ENCODE results near the gene NUP85. TPM values are rescaled to one million over a fixed set of nuclear protein-coding genes. Genes with fewer than 3 reads are reported as not detected.
"Not testable (repeated sequence)": the region's sequence is repeated elsewhere in the genome, so short reads cannot be mapped to it uniquely, and the experiment has no call there.

The NUP85 gene
- total RNA-seq, 1 donor from 2014 or later: 28.1 TPM

DNA sequence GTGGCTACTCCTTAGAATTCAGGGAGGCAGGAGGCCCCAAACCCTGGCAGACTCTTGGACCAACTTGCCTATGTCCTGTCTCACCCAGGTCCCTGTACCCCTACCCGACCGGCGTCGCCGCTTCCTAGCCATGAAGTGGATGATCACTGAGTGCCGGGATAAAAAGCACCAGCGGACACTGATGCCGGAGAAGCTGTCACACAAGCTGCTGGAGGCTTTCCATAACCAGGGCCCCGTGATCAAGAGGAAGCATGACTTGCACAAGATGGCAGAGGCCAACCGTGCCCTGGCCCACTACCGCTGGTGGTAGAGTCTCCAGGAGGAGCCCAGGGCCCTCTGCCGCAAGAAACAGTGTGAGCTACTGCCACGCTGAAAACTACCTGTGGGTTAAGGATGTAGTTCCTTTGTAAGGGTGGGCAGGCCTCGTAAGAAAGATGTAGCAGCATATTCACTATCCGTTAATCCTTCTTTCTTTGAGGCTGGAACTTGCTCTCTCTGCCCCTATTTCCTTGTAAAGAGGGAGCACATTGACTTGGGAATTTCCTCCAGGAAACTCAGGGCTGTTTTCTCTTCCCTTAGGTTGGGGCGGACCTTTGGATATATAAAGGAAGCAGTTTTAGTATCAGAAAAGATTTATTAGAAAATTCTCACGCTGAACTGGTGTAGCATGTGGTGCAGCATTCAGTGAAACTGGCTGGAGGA is 60.3 kb downstream of the NUP85 start:
- FAIRE-seq: no peak

DNA sequence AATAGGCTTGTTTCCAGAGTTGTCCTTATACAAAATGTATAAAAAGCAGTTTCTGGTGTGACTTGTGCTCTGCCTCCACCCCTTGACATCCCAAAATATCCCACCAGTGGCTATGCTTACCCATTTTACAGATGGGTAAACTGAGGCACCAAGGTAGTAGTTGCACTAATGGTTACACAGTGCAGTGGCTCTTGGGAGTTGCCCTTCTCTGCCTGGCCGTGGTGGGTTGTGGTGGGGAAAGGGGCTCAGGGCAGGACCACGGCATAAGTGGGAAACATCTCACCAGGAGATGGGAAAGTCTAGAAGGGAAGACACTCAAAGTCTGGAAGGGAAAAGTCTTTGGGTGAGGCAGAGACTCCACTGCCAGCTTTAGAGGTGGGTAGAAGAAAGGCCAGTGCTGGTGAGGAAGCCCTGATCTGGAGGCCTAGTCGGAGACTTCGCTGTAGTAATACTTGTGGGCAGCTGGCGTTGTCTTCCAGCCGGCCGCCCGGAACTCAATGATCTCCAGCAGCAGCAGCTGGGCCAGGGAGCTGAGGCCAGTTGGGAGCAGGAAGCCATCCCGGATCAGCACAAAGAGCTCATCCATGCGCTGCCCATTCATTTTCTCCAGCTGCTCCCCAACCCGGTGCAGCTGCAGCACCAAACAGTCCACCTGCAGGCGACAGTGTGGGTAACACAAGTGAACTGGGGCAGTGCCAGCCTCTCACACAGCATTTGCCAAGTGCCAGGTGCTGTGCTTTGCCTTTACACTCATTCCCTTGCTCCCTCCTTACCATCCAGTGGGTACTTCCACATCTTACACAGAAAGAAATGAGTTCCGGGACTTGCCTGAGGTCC is 61.1 kb downstream of the NUP85 start:
- no peak for DNase-seq (ENCODE audit: low spot score in 2 of 2)
- no peak for FAIRE-seq

More for the DNA sequence above, 60.3 kb downstream of the NUP85 start:
- no peak for DNase-seq (ENCODE audit: low spot score in 2 of 2)

DNA sequence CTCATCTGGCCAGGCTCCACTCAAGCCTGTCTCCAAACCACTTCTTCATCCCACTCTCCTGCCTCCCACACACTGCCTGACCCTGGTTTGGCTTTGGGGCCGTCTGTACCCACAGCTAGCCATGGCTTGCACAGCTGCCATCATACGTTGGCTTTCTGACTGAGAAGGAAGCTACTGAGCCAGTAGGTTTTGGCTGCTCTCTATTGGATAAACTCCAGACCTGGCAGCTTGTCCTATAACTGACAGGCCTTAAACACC is 61.6 kb downstream of the NUP85 start:
- FAIRE-seq (no peak), DNase-seq (ENCODE audit: low spot score in 2 of 2) (no peak)

DNA sequence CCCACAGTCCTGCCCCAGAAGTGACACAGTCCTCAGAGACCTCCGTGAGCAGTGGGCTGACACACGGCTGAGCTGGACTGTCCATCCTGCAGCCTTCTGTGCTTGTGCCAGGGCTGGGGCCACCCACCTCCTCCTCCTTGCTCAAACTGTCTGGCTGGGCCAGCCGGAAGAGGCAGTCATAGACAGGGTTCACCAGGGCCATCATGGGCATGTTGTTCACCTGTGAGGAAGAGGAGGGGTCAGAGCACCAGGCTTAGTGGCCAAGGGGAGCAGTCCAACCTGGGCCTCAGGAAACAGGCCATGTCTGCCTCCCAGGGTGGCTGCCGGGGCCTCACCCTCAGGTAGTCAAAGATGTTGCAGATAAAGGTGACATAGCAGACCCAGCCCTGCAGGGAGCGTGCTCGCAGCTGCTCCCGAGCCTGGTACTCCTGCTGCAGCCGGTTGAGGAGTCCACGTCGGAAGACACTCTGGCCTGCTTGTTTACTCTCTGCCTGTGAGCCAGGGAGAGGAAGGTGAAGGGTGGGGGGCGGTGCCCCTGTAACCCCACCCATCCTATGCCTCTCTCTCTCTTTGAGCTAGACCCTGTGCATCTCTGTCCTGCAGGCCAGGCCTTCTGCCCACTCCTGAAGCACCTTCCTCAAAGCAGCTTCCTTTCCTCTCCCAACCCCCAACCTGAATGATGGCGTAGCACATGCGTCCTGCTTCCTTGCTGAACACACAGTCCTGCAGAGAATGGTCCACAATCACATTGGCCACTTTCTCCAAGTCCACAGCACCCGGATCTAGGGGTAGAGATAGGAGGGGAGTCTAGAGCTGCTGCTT is 62.1 kb downstream of the NUP85 start:
- FAIRE-seq: no peak
- no peak for DNase-seq (ENCODE audit: low spot score in 2 of 2)

DNA sequence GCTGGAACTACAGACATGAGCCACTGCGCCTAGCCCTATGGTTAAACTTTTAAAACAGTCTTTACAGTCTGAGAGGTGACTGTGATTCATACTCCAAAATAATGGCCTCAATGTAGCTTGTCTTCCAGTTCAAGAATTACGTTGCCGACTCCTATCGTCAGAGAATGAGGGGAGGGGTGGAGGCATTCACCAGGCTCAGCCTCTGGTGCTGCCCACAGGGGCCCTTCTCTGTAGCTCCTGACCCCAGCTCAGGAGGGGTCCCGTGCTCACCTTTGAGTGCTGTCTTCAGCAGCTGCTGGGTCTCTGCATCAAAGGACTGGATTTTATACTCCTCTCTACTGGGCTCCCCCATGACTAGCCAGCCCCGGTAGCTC is 64.4 kb downstream of the NUP85 start:
- DNase-seq (ENCODE audit: low spot score in 2 of 2): no peak
- no peak for FAIRE-seq

DNA sequence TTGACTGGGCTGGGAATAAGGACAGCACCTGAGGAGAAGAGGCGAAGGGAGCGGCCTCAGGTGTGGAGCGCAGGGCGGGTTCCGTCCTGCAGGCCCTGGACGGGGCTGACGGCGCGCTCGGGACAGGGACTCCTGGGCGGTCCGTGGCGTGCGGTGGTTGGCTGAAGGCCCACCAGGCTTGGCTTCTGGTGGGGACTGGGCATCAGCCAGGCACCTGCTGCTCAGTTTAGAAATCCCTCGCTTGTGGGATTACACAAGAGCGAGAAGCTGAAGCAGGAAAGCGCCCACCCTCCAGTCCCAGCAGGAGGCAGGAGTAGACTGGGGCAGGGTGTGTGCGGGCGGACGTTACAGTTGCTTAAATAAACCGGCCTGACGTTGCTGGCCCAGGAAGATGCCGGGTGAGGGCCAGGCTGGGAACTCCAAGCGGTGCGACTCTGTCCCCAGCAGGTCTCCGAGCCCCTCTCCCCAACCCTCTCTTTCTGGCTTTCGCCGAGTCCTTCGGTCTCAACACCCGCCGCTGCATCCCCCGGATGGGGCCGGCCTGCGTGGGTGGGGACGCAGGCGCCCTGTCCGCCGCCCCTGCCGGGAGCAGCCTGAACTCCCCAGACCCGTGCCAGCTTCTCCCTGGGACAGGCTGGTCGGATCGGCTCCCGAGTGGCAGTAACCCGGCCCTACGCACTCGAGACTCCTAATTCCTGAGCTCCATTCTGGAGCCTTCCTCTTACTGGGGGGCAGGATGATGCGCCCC is 64.9 kb downstream of the NUP85 start:
- FAIRE-seq (no peak), DNase-seq (ENCODE audit: low spot score in 2 of 2) (peak; percentile 60 to 61)

DNA sequence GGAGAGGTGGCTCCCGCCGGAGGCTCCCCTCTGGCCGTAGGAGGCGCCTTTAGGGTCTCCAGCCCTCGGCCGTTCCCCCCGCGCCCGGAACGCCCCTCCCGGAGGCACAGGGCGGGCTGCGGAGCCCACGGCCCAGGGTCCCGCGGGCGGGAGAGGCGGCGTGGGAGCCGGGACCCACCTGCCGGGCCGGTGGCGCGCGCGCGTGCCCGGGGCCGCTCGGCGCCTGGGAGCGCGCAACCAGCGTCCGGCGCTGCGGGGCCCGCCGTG is 65.4 kb downstream of the NUP85 start, which contains the start of gene MIF4GD:
TSS of gene MIF4GD (minus strand) at position 266 of the 267 bp plus-strand sequence. CDS start 1,036 bp downstream, outside the sequence.
- DNase-seq (ENCODE audit: low spot score in 2 of 2): no peak
- no peak for FAIRE-seq

DNA sequence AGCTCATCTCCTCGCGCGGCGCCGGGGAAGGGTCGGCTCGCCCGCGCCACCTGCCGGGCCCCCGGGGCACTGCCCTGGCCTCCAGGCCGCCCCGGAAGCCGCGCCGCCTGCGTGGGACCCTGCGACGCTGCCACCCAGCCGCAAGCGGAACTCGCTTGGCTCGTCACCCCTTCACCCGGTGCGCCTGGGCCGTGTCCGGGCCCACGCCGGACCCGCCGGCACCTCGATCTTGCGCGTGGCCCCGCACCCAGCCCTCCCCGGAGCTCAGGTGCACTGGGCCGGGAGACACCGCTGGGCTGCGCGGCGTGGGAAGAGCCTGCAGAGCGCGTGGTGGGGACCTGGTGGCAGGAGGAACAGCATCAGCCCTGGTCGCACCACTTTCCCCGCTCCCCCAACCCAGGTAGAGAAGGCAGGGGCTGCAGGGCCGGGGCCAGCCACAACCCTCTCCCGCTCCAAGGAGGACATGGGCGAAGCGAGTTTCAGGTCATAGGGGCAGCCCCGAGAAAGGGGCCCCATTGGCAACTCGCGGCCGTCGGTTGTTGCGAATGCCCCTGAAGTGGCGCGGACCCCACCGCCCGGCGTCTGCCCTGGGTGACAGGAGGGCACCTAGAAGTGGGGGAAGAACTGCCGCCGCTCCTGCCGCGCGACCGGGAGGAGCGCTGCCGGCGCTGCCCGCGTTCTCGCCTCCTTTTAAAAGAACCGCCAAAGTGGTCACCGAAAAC is 65.9 kb downstream of the NUP85 start:
- FAIRE-seq: no peak

DNA sequence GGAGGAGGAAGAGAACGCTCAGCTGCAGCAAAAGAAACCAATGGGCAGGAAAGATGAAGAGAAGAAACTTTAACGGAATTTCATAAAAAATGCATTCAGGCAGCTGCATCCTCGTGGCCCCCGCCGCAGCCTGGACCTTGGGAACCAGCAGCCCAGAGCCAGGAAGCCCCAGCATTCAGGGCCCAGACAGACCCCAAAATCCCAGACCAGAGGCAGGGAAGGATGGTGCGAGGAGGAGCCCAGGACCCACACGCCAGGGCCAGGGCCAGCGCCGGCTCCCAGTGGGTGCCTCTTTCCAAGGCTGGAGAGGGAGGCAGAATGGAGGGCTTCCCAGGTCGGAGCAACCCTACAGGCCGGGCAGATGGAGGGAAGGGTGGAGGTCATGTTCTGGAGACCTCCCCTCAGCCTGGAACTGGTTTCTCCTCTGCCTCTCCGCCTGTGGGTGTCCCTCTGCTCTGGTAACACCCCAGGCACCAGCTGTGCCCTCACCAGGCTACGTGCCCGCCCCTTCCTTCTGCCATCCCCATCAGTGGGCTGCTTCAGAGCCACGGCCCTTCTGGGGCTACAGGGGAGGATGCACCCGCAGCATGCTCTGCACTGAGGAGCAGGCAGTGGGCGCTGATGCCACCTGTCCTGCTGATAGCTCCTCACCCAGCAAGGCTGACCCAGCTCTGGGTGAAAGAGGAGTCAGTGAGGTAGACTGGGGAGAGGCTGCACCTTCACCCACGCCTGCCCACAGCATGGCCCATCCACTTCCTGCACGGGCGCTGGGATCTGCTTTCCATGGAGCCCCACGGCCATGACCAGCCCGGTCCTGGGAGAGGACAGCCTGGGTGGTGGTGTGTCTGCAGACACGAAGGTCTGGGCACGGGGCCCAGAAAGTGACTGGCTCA is 66.7 kb downstream of the NUP85 start:
- DNase-seq (ENCODE audit: low spot score in 2 of 2) (no peak), FAIRE-seq (no peak)

More for the DNA sequence above, 65.9 kb downstream of the NUP85 start:
- DNase-seq (ENCODE audit: low spot score in 2 of 2): peak; percentile 97

DNA sequence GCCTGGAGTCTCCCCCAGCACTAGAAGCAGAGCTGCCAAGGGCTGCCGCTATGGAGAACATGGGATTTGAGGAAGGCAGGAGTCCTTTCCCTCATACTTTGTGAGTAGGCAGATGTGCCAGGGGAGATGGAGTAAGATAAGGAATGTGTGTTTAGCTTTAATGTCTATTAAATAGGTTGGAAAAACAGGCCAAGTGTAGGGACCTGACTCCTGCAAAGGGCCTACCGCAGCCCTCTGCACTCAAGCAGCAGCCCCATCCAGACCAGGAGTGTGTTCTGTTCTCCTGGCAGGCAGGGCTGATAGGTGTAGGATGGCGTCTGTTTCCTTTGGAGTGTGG is 67.3 kb downstream of the NUP85 start:
- no peak for DNase-seq (ENCODE audit: low spot score in 2 of 2)
- no peak for FAIRE-seq

DNA sequence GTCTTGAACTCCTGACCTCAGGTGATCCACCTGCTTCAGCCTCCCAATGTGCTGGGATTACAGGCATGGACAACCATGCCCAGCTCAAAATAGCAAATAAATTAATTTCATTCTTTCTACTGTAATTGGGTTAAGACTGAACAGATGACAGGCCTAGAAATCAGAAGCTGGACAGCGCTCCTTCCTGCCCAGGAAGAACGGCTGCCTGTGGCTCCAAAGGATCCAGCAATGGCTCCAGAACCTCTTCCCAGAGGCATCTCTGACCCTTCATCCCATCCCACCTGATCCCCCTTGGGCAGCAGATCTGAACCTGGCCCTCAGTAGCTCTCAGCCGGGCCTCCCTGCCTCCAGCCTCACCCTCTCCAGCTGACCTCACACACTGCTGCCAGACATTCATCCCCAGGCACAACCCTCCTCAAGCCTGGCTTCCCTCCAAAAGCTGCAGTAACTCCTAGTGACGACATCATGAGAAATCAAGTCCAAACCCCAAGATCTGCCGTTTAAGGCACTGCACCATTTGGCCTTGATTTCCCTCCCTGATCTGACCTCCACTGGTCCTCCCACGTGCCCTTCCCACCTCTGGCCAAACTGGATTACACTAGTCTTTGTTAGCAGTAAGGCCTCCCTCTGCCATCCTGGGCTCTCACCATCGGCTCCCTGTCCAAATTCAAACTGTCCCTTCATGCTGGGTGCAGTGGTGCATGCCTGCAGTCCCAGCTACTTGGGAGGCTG is 68.7 kb downstream of the NUP85 start:
- no peak for DNase-seq (ENCODE audit: low spot score in 2 of 2)
- FAIRE-seq: no peak

DNA sequence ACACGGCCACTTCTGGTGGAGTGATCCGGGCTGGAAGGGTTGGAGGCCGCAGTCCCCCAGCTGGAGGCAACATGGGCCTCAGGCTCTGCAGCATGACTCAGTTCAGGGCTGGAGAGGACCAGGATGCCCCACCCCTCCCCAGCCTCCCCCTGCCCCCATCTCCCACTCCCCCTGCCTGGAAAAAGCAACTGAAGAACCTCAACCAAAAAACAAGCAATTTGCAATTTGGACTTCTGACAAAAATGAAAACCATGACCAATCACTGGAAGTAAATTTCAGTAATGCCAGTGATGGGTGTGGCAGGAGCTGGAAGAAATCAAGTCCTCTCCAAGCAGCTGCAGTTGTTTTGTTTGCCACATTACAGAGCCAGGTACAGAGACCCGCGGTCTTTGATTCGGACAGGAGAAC is 72.2 kb downstream of the NUP85 start:
- FAIRE-seq (no peak), DNase-seq (ENCODE audit: low spot score in 2 of 2) (no peak)

DNA sequence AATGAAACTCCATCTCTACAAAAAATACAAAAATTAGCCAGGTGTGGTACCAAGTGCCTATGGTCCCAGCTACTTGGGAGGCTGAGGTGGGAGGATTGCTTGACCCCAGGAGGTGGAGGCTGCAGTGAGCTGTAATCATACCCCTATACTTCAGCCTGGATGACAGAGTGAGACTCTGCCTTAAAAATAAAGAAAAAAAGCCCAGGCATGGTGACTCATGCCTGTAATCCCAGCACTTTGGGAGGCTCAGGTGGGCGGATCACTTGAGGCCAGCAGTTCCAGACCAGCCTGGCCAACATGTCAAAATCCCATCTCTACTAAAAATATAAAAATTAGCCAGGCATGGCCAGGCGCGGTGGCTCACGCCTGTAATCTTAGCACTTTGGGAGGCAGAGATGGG is 74.7 kb downstream of the NUP85 start:
- DNase-seq (ENCODE audit: low spot score in 2 of 2); FAIRE-seq: not testable (repeated sequence)

DNA sequence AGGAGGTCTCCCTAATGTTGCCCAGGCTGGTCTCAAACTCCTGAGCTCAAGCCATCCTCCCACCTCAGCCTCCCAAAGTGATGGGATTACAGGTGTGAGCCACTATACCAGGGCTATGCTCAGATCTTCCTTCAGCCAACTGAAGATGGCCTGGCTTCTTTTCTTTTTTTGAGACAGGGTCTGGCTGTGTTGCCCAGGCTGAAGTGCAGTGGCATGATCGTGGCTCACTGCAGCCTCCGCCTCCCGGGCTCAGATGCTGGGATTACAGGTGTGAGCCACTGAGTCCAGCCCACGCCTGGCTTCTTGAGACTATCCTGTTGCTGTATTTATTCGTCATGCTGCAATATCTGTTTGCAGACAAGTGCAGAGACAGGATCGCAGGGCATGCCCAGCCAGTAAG is 79.6 kb downstream of the NUP85 start:
- DNase-seq (ENCODE audit: low spot score in 2 of 2): no peak
- FAIRE-seq: no peak
